WTC11 (cell line): ENCODE measurements around the gene MAPRE2.

Experiments
- CREM ChIP-seq: sonication (generic); formaldehyde crosslinking; IDR thresholded peaks from 2 replicates; pipeline ENCODE4 v1.8.1; 2022; ENCODE audit warnings: mild to moderate bottlenecking, missing genetic modification reagents, moderate library complexity
- CTCF ChIP-seq: fragments of 200-600 bp; IDR thresholded peaks from 2 replicates; pipeline ENCODE4 v1.8.0; 2022; ENCODE audit warnings: antibody characterized with exemption

GRCh38 chr18:35136248-35136647 is 95.0 kb downstream of the MAPRE2 start:
- no peak for TF ChIP-seq CTCF
- no peak for TF ChIP-seq CREM (CRISPR knock-in tag)
